Smooth muscle cell (in vitro differentiated cells): ENCODE data around the gene PEMT. TPM values are rescaled to one million over a fixed set of nuclear protein-coding genes. Genes with fewer than 3 reads are reported as not detected.

Experiments used
- DNase-seq: peaks from one replicate; lab custom pipeline; 2025; ENCODE audit not compliant: unreplicated experiment; lab: John Stamatoyannopoulos, UW
- H2AFZ ChIP-seq: fragments of 200-600 bp; sonication (generic); 2 replicates; pipeline ENCODE4 v1.6.0; 2016; ENCODE audit warnings: antibody characterized with exemption, low read depth, mild to moderate bottlenecking
- H3F3A ChIP-seq: fragments of 200-600 bp; sonication (generic); 2 replicates; pipeline ENCODE4 v1.6.0; 2017; ENCODE audit warnings: antibody characterized with exemption, low read depth
- H3K27ac ChIP-seq: fragments of 200-600 bp; sonication (generic); 2 replicates; pipeline ENCODE4 v1.5.1; 2016; ENCODE audit warnings: low read depth, mild to moderate bottlenecking
- H3K27me3 ChIP-seq: fragments of 200-600 bp; sonication (generic); 2 replicates; pipeline ENCODE4 v1.6.1; 2016; ENCODE audit warnings: low read depth, mild to moderate bottlenecking
- H3K36me3 ChIP-seq: fragments of 200-600 bp; sonication (generic); 2 replicates; pipeline ENCODE4 v1.5.1; 2016; ENCODE audit warnings: low read depth
- H3K4me1 ChIP-seq: fragments of 200-600 bp; sonication (generic); 2 replicates; pipeline ENCODE4 v1.5.1; 2016; ENCODE audit warnings: low read depth
- H3K4me2 ChIP-seq: fragments of 200-600 bp; sonication (generic); 2 replicates; pipeline ENCODE4 v1.6.0; 2016; ENCODE audit warnings: mild to moderate bottlenecking
- H3K4me3 ChIP-seq: fragments of 200-600 bp; sonication (generic); 2 replicates; pipeline ENCODE4 v1.5.1; 2016; ENCODE audit warnings: mild to moderate bottlenecking
- H3K79me2 ChIP-seq: fragments of 200-600 bp; sonication (generic); 2 replicates; pipeline ENCODE4 v1.6.0; 2016; ENCODE audit warnings: low read depth, mild to moderate bottlenecking
- H3K9ac ChIP-seq: fragments of 200-600 bp; sonication (generic); 2 replicates; pipeline ENCODE4 v1.6.0; 2016; ENCODE audit warnings: low read depth
- H3K9me3 ChIP-seq: fragments of 200-600 bp; sonication (generic); replicated peaks from 2 replicates; pipeline ENCODE4 v1.5.1; 2016; ENCODE audit warnings: low read depth
- H4K20me1 ChIP-seq: fragments of 200-600 bp; sonication (generic); 2 replicates; pipeline ENCODE4 v1.6.0; 2016; ENCODE audit warnings: low read depth
- CTCF ChIP-seq: fragments of 200-600 bp; sonication (generic); IDR thresholded peaks from 2 replicates; pipeline ENCODE4 v1.5.1; 2017; ENCODE audit warnings: borderline replicate concordance, mild to moderate bottlenecking, antibody characterized with exemption; ENCODE audit not compliant: insufficient read depth, poor library complexity, severe bottlenecking
- WGBS: methylation state at CpG from one replicate; pipeline ENCODE4 v1.1.7; 2016; ENCODE audit warnings: low lambda C conversion rate; 5-methylcytosine and 5-hydroxymethylcytosine counted together
- polyA plus RNA-seq: library from polyadenylated mRNA; unstranded; fragments of >200 nt; fragmentation: Nextera tagmentation; extraction: Ambion mirVana; gene quantifications from 2 replicates; pipeline ENCODE4 v1.2.1, GENCODE V29; 2016
- total RNA-seq: library from RNA; depleted of rRNA; stranded (reverse); fragments of >200 nt; gene quantifications from 2 replicates; pipeline ENCODE4 v1.2.3, GENCODE V29; 2014

PEMT gene
- total and polyA plus RNA-seq, 2 experiments from 2014 or later = 43.8 to 69.9 TPM

- no peak overlapping the region for H3K27ac ChIP-seq
- no peaks in the 10 kb centered on the region for H3K4me1 ChIP-seq
- 96% methylated on average over 6 of the region's 6 CpGs for WGBS
- peaks cover 82% of the 10 kb centered on the region for H4K20me1 ChIP-seq
- H3F3A ChIP-seq = no peaks in the 10 kb centered on the region
- H3K4me2 ChIP-seq = no peak overlapping the region
- H3K36me3 ChIP-seq = no peaks in the 10 kb centered on the region
- TF ChIP-seq CTCF = no peak
- no peak overlapping the region for H3K4me3 ChIP-seq
- H3K79me2 ChIP-seq = peaks cover 46% of the 10 kb centered on the region
- no peaks in the 10 kb centered on the region for H3K27me3 ChIP-seq
- H3K9ac ChIP-seq = no peak overlapping the region
- DNase-seq = no peak
- H2AFZ ChIP-seq = no peak overlapping the region
- no peaks in the 10 kb centered on the region for H3K9me3 ChIP-seq
These were observed 106.1 kb downstream of the PEMT start for GRCh38 chr17:17485420-17485819.

- Histone ChIP-seq H3K79me2 (peaks cover 55% of the 10 kb centered on the region), H2AFZ (no peak overlapping the region), H3K27ac (no peak overlapping the region), H3K9ac (no peak overlapping the region), H3F3A (no peaks in the 10 kb centered on the region), H3K9me3 (no peaks in the 10 kb centered on the region), H3K27me3 (no peaks in the 10 kb centered on the region), H3K4me3 (no peak overlapping the region), H3K36me3 (no peaks in the 10 kb centered on the region), H4K20me1 (peaks cover 82% of the 10 kb centered on the region), H3K4me1 (no peaks in the 10 kb centered on the region), H3K4me2 (no peak overlapping the region)
- DNase-seq = no peak
- 75% methylated on average over 12 of the region's 12 CpGs for WGBS
- no peak for TF ChIP-seq CTCF
These were observed 107.0 kb downstream of the PEMT start for GRCh38 chr17:17484451-17484899.

GRCh38 chr17:17481860-17482259, 109.6 kb downstream of the PEMT start:
- H3K27me3 ChIP-seq = no peaks in the 10 kb centered on the region
- peaks cover 81% of the 10 kb centered on the region for H3K79me2 ChIP-seq
- H3F3A ChIP-seq = no peaks in the 10 kb centered on the region
- no peak overlapping the region for H3K4me3 ChIP-seq
- H3K9me3 ChIP-seq = no peaks in the 10 kb centered on the region
- no peak for TF ChIP-seq CTCF
- no peak overlapping the region for H3K27ac ChIP-seq
- H2AFZ ChIP-seq = no peak overlapping the region
- peaks cover 62% of the 10 kb centered on the region for H4K20me1 ChIP-seq
- H3K4me1 ChIP-seq = peaks cover 11% of the 10 kb centered on the region
- DNase-seq = no peak
- no peak overlapping the region for H3K4me2 ChIP-seq
- WGBS = 84% methylated on average over 5 of the region's 5 CpGs
- no peaks in the 10 kb centered on the region for H3K36me3 ChIP-seq
- no peak overlapping the region for H3K9ac ChIP-seq

- H3K36me3 ChIP-seq = no peaks in the 10 kb centered on the region
- H3K4me1 ChIP-seq = peaks cover 11% of the 10 kb centered on the region
- H3K4me2 ChIP-seq = no peak overlapping the region
- TF ChIP-seq CTCF = no peak
- 92% methylated on average over 6 of the region's 6 CpGs for WGBS
- no peak overlapping the region for H3K4me3 ChIP-seq
- H3K79me2 ChIP-seq = peaks cover 81% of the 10 kb centered on the region
- no peaks in the 10 kb centered on the region for H3K27me3 ChIP-seq
- H3K9me3 ChIP-seq = no peaks in the 10 kb centered on the region
- peaks cover 51% of the 10 kb centered on the region for H4K20me1 ChIP-seq
- no peak overlapping the region for H2AFZ ChIP-seq
- no peak overlapping the region for H3K9ac ChIP-seq
- no peaks in the 10 kb centered on the region for H3F3A ChIP-seq
- H3K27ac ChIP-seq = no peak overlapping the region
- no peak for DNase-seq
These were observed 110.8 kb downstream of the PEMT start for GRCh38 chr17:17480593-17481148.
